Inflammatory macrophage treated with lipopolysaccharide for 1 hour (primary cell): ENCODE results near the gene DLGAP1.

Experiments
- DNase-seq, 2 donors: peaks; one replicate each; pipeline ENCODE4 v3.0.0-alpha.2; 2020 to 2022

Gene DLGAP1

DNA sequence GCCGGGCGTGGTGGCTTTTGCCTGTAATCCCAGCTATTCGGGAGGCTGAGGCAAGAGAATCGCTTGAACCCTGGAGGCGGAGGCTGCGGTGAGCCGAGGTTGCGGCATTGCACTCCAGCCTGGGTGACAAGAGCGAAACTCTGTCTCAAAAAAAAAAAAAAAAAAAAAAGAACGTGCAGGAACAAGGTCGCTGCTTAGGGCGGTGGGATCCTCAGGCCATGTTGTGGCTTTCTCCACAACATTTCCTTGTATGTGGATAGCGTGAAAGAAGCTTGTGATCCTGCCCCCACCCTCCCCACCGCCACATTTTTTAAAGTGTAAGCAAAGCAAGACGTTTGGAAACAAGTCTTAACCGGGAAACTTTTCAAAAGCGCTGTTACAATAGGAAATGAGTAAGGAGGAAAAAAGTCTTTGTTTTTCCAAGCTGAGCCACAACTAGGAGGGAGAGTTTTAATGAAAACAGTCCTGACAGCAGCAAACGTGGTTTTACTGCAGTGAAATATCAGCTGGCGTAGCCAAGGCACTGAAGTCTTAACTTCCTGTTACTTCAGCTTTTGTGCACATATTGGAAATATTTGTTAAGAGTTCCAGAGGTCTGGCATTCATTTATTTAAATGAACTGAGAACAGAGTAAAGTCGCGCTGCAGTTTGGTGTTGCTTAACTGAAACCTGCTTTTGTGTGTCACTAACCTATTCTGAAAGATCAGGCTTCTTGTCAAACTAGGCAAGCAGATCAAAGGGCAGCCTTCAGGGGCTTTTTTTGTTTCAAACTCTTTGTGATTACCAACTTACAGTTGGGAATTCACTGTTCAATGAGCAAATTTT, 1001.4 kb downstream of the DLGAP1 start:
- DNase-seq, result peak; percentile 47 to 56

DNA sequence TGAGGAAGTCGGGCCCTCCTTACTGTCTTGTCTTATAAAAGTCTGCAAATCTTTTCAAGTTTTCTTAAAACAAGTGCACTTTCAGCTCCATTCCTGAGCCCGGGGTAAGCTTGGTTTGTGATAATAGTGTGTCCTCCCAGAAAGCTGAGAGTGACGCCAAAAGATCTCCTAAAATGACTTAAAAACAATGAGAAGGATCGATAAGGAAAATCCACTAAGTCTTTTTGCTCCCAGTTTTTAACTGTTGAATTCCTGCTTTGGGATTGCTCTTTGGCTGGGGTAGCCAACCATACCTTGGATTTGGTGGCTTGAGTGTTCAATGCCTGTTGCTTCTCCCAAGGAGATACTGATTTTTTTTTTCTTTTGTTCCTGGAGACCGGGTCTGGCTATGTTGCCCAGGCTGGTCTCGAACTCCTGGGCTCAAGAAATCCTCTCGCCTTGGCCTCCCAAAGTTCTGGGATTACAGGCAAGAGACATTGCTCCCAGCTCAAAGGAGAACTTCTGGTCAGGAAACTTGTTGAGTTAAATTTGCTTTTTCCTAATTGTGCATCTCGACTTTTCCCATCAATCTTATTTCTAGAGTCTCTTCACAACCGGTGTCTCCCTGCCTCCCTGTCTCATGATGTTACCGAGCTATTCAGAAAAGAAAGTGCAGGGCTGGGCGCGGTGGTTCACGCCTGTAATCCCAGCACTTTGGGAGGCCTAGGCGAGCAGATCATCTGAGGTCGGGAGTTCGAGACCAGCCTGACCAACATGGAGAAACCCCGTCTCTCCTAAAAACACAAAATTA, 1002.2 kb downstream of the DLGAP1 start:
- no peak for DNase-seq

DNA sequence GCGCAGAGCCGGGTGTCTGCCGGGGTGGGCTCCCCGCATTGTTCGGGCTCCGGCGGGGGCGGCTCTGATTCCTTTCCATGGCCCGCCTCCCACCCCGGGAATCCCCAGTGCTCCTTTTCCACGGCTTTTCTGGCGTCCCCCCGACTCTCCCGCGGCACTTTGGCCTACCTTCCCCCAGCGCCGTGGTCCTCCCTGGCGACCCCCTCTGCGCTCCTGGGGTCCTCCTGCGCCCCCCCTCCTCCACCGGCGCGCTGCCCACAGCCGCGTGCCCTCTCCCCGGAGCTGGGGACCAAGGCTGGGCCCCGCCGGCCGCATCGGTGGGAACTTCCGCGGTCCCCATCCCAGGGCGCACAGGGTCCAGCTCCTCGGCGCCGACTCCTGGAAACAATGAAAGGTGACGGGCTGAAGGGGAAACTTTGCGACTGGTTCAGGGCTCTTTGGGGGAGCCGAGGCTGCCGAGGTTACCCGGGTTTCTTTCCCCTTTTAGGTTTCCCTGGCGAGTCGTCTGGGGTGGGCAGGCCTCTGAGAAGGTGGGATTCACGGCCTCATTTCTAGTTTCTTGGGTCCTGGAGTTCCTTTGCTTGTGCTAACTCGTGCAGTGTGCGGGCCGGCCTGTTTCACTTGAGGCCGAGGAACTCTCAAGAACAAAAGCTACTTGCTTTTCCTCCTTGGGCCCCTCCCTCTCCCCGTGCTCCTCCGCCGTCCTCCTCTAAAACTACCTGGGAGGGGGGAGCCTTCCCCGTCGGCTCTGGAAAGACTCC, 1002.9 kb downstream of the DLGAP1 start:
- DNase-seq, result no peak

DNA sequence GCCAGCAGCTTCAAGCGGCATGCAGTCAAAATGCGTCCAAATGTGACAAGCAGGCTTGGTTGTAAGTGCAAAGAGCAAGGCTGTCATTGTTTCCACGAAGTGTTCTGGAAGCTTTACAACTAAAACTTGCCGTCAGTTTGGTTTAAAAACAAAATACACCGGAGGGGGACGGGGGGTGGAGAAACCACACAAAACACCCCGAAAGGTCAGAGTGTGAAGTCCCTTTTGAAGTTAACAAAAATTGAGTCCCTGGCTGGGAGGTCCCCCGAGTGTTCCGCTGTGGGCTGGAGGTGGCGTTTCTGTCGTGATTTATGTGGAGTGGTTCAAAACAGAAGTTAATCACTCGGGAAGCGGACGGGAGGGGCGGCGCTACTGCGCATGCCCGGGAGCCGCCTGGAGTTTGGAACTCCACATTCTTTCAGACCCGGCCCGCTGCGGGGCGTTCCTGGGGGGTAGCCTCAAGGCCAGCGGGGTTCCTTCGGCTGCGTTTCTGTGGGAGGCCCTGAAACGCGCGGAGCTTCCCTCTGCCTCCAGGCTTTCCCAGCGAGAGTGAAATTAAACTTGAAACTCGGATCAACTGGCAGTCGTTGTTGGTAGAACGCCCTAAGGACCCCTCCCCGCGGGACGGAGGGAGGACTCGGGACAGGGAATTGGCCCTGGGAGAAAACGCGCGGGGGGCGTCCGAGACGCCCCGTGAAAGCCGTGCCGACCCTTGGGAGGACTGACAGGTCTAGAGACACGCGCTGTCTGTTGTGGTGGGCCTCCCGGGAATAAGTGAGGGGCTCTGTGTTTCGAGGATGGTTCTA, 1003.7 kb downstream of the DLGAP1 start:
- peak; percentile 87 to 94 for DNase-seq

DNA sequence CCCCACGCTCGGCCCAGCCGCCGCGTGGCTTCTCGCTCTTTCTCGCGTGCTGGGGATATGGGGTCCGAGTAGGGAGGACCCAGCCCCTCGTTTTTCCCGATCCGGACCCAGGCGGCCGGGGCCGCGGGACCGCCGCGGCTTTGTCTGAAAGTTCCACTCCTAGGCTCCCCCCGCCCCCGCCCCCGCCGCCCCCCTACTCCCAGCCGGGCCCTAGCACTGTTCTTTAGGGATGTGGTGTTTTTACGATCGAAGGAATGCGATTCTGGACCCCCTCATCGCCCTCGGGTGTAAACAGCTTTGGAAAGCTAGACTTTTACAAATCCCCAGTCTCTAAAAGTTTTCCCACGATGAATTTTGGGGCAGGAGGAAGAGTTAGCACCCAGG, 1004.3 kb downstream of the DLGAP1 start:
- no peak for DNase-seq

DNA sequence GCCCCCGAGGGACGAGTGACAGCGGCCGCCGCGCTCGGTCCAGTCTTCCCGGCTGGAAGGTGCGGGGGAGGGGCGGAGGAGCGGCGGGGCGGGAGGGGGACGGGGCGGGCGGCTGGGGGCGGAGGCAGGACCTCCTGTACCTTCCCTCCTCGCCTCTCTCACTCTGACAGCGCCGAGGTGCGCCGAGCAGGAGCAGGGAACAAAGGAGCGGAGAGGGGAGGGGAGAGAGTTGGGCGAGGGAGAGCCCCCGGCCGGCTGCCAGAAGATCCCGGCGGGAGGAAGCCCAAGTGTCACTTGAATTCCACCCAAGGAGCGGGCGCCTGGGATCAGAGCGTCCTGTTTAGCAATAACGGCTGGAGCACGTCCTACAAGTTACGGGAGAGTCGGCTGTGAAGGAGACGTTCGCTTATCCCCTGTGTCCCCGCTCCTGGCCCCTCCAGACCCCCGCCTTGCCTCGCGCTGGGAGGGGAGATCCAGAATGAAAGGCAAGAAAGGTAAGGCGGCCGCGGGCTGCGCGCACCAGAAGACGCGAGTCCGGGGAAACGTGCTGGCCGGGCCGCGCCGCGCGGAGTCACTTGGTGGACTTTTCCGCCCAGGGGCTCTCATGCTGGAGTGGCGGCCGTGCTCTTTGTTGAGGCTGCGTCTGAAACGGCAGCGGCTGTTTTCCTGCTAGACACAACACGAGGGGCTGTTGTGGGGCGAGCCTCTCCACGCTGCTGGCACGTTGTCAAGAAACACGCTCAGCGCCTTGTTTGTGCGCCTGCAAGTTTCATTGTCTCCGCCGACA, 1004.9 kb downstream of the DLGAP1 start, which contains the start of gene TGIF1:
TGIF1 (plus strand) TSS at position 161 of the 787 bp plus-strand sequence; CDS start at position 479, 318 bp downstream.
- DNase-seq, result peak; percentile 30 to 49

DNA sequence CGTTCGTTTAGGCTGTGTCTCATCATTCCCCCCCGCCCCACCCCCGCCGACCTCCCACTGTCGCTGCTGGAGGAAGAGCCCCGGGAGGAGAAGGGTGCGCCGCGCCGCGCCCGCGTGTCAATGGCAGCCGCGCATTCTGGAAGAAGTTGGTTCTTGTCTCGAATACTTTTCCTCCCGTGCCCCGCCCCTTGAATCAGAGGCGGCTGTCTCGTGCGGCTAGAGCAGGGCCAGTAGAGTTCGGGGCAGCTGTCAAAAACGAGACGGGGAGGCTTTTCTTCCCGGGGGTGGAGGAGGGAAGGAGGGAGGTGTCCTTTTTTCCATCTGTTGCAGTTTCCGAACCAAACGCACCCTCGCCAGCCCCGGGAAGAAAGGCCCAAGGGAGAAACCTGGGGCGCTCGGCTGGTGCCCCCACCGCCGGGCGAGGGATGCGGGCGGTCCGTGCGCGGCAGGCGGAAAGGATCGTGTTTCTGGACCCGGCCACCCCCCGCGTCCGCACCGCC, 1005.5 kb downstream of the DLGAP1 start:
- no peak for DNase-seq

DNA sequence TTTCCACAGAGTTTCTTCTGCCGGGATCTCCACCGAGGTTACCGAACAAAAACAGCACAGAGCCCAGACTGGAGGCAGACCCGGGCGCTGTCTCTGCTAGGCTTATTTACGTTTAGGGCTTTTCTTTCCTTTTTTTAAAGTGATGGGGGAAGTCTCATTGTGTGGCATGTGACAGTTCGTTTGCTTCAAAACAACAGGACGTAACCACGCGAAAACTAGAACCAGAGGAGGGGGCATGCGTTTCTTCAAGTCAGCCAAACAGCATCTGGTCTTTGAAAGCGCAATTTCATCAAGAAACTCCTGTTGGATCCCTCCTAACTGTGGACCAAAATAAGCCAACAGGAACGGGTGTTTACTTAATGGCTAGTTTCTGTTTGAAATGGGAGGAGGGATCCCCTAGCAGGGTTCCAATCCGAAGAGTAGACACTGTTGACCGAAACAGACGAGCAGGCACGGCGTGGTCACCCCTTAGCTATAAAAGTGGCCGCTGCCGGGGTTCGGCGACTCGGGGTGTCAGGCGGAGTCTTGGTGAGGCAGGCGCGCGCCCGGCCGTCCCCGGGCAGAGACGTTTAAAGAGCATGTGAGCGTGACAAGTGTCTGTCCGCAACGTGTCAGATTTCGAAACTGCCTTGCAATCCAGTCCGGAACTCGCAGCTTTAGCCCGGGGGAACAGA, 1006.1 kb downstream of the DLGAP1 start:
- DNase-seq, result peak; percentile 95

DNA sequence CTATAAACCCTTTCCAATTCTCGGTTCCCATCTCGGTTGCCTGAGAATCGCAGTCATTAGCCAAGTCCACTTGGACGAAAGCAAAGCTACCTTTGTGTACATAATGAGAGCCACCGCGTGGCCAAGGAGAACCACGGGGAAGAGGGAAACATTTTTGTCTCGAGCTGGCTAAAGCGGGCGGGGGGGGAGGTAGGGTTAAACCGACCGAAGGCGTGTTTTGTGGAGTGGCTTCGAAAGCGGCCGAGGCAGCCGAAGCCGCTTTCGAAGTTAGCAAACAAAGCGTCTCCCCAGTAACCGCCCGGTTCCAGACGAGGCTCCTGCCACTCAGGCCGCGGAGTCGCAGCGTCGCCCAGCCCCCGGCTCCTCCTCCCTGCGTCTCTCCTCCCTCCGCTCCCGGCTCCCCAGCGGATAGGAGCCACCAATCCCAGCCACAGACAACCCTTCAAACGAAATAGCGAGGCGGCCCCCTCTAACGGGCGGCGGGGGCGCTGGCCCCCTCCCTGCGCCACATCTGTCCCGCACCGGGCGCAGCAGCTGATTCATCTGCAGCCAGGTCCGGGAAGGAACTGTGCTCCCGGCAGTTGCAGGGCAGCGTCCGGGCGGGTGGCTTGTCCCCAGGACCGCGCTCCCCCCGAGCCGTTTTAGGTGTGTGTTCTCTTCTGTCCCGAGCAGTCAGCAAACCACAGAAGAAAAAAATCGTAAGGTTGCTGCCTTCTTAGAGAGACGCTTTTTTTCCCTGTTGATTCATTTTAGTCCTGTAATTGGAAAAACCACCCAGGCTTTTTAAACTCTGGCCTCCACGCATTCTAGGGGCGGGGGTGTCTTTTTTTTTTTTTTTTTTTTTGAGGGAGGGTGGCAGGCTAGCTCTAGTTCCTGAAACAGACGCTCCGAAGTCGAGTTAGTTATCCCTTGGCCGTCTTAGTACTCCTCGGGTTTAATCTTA, 1006.9 kb downstream of the DLGAP1 start:
- peak; percentile 90 to 93 for DNase-seq

DNA sequence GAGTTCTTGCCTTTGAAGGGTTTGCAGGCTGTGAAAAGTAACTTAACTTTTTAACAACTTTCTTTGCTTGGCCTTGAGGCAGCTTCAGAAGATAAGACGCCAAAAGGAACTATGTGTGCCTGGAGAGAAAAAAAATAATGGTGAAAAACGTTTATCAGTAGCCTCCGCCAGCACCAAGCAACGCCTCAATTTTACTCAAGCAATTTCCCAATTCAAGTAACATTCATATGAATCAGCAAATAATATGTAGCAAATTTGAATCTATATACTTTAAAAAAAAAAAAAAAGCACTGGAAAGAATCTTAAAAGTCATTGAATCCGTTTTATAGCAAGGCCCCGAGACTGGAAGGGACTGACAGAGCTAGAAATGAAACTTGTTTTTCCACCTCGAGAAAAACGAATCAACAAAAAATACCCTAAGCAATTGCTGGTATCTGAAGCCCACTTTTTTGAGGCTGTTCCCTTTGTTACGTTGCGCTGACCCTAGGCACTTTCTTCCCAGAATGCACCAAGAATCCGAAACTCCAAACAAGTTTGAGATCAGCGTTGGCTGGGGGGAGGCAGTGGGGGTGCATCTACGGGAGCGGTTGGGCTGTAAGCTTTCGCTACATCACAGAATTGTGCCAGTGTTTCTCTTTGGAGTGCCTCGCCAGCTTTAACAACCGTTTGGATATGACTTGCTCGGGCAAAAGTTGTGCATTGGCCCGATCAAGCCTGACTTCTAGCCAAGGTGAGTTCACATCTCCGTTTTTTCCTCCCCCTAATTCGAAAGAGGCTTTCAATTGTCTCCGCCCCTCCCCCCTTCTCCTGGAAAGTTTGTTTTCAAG, 1007.8 kb downstream of the DLGAP1 start:
- DNase-seq, result peak in 1 of 2 donors; percentile 39
